NCI-H2196 treated with DMSO at 0.1 percent for 48 hours (cell line): ENCODE data around the gene SORCS2.

Experiments
- DNase-seq: peaks from one replicate; lab custom pipeline; 2025; ENCODE audit not compliant: unreplicated experiment; lab: John Stamatoyannopoulos, UW

The SORCS2 gene

GRCh38 chr4:7653510-7654369 lies 461.4 kb downstream of the SORCS2 start:
- DNase-seq, result no peak

- DNase-seq, result no peak
Measured at GRCh38 chr4:7654550-7655445, 462.5 kb downstream of the SORCS2 start.

GRCh38 chr4:7655511-7656243 lies 463.3 kb downstream of the SORCS2 start:
- DNase-seq, result no peak

DNA sequence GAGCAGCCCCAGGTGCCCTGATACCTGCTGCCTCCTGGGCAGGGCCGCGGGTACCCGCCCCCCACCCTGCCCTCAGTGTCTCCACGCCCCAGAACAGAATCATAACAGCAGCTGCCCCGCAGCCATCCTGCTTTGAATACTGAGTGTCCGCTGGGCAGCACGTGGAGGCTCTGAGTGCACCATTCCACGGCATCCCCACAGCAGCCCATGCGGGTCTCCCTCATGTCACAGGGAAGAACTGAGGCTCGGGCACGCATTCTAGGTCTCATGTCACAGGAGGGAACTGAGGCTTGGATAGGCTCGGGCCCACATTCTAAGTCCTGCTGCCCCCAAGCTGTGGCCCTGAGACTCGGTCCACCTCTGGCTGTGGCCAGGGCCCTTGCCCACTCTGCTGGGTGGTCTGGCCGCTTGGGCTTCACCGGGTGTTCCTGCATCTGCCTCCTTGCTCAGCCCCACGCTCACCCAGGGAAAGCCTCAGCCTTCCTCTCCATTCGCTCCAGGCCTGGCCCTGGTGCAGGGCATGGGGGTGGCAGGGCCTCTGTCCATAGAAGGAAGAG lies 464.0 kb downstream of the SORCS2 start:
- no peak for DNase-seq

DNA sequence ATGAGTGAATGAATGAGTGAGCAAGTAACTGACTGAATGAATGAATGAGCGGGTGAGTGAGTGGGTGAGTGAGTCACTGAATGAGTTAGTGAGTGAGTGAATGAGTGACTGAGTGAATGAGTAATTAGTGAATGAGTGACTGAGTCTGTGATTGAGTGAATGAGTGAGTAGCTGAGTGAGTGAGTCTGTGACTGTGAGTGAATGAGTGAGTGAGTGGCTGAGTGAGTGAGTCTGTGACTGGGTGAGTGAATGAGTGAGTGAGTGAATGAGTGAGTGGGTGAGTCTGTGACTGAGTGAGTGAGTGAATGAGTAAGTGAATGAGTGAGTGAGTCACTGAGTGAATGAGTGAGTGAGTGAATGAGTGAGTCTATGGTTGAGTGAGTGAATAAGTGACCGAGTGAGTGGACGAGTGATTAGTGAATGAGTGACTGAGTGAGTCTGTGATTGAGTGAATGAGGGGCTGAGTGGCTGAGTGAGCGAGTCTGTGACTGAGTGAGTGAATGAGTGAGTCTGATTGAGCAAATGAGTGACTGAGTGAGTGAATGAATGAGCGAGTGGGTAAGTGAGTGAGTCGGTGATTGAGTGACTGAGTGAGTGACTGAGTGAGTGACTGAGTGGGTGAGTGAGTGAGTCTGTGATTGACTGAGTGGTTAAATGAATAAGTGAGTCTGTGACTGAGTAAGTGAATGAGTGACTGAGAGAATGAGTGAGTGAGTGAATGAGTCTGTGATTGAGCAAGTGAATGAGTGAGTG lies 465.4 kb downstream of the SORCS2 start:
- no peak for DNase-seq

DNA sequence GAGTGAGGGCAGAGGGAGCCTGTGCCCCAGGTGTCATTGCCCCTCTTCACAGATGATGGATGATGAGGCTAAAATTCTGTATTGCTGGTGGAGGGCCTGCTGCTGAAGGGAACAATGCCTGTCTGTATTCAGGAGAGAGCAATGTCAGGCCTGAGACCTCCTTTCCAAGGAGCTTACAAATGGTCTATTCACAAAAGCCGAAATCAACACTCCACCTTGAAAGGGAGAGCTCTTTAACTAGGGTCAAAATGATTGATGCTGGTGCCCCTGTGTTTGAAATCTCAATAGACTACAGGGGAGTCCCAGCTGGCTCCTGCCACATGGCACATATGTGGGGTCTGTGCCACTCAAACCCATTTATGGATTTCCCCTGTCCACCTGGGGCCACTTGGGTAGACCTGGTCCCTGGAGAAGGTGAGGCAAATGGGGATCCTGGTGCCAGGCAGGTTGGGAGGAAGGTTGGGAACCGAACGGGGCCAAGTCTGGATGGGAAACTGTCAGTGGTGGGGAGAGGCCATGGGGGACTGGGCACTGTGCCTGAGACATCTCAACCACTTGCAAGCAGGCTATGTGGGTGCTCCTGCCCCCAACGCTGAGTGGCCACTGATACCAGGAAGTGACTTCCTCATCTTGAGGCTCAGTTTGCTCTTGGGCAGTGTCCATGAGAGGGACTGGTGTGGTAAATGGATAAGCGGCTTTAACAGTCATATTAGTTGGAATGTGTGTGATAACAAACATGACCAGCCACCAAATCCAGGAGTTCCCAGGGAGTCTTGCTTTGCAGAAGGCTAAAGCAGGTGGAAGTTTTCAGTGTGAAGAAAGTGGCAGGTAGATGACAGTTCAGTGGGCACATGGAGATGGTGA lies 466.2 kb downstream of the SORCS2 start:
- DNase-seq, result no peak

DNA sequence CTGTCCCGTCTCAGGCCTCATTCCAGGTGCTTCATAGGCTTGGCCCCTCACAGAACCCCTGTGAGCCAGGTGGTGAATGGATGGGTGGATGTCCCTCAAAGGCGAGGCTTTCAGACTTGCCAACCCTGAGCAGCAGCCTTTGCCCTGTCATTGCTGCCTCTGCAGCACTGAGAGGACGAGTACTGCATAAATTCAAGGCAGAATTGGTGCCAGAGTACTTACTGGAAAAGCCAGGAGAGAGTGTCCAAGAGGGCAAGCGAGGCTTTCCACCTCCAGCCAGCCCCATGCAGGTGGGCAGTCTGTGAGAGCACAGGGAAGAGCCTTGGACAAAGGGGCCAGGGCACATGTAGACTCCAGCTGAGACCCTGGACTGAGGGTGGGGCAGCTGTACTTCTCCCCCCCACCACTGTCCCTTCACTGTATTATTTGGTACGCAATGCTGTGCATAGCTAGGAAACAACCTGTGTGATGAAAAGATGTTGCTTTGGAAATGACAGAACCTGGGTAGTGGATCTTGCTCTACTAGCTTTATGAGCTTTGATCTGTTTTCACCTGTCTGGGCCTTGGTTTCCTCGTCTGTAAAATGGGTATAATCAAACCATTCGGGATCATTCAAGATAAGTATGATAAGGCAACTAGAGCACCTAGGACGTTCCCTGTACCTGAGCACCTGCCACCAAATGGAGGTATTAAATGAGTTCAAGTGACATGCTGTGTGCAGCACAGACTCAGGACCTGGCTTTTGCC lies 467.3 kb downstream of the SORCS2 start:
- DNase-seq, result no peak

GRCh38 chr4:7660176-7661039 lies 468.1 kb downstream of the SORCS2 start:
- DNase-seq, result no peak

DNA sequence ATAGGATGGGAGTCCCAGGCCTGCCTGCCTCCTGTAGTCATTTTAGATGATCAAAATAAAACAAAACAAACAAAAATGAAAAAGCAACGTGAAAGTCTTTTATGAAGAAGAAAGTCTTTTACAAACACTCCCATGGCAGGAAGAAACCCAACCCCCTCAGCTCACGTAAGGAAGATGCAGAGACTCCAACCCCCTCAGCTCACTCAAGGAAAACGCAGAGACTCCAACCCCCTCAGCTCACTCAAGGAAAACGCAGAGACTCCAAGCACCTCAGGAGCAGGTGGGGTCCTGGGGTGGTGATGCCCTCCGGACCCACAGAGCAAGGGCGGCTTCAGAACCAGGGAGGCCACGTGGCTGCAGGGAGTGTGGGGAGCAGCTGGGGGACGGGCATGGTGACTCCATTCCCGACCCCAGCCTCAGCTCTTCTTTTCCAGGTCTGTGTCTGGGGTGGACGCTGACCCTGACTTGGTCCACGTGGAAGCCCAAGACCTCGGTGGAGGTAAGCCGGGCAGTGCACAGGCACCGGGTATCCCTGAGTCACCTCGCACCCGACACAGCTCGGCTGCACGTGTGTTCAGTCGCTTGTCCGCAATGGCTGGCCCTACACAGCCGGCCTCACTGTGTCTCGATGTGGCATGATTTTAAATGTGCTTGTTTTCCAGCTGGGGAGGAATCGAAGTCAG lies 468.9 kb downstream of the SORCS2 start:
- DNase-seq, result no peak

- DNase-seq, result no peak
Measured at GRCh38 chr4:7661846-7662506, 469.6 kb downstream of the SORCS2 start.

GRCh38 chr4:7662507-7662846 lies 470.1 kb downstream of the SORCS2 start:
- no peak for DNase-seq

DNA sequence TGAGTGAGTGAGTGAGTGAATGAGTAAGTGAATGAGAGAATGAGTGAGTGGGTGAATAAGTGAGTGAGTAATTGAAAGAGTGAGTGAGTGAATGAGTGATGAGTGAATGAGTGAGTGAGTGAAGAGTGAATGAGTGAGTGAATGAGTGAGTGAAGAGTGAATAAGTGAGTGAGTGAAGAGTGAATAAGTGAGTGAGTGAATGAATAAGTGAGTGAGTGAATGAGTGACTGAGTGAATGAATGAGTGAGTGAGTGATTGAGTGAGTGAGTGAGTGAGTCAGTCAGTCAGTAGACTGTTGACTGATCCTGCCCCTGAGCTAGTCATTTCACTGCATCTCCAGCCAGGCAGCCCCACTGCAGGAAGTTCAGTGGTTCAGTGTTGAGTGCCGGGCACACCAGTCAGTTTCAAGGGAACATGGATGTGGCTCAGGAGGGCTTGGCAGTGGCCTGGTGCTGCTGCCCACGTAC lies 470.8 kb downstream of the SORCS2 start:
- no peak for DNase-seq

- DNase-seq, result no peak
Measured at GRCh38 chr4:7664106-7664505, 471.8 kb downstream of the SORCS2 start.

- DNase-seq, result no peak
Measured at GRCh38 chr4:7665321-7665720, 473.0 kb downstream of the SORCS2 start.

GRCh38 chr4:7666011-7666410 lies 473.7 kb downstream of the SORCS2 start:
- no peak for DNase-seq

- DNase-seq, result no peak
Measured at GRCh38 chr4:7666744-7667143, 474.4 kb downstream of the SORCS2 start.

GRCh38 chr4:7668271-7668670 lies 475.9 kb downstream of the SORCS2 start:
- no peak for DNase-seq
